Measurements from ENCODE around the gene KCNJ10.

DNA sequence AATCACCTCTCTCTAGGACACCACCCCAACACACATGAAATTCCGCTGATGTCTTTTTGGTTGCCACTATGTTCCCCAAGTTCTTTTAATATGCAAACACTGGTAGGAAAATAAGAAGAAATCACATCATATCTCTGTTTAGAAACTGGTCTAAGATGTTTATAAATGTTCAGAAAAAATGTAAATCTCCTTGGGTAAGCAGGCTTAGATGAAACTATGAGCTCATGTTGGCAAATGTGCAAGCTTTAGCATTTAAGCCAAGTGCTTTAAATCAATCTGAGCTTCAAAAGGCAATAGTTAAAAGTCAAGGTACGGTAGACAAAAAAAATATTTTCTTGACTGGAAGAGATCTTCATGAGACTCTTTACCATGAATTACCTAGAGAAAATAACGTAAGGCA, 90.7 kb downstream of the KCNJ10 start:
- TF ChIP-seq, protein P1, sequence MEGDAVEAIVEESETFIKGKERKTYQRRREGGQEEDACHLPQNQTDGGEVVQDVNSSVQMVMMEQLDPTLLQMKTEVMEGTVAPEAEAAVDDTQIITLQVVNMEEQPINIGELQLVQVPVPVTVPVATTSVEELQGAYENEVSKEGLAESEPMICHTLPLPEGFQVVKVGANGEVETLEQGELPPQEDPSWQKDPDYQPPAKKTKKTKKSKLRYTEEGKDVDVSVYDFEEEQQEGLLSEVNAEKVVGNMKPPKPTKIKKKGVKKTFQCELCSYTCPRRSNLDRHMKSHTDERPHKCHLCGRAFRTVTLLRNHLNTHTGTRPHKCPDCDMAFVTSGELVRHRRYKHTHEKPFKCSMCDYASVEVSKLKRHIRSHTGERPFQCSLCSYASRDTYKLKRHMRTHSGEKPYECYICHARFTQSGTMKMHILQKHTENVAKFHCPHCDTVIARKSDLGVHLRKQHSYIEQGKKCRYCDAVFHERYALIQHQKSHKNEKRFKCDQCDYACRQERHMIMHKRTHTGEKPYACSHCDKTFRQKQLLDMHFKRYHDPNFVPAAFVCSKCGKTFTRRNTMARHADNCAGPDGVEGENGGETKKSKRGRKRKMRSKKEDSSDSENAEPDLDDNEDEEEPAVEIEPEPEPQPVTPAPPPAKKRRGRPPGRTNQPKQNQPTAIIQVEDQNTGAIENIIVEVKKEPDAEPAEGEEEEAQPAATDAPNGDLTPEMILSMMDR (IDR thresholded peaks at IDR 0.05; ENCODE audit: insufficient read depth, low read length, poor library complexity, severe bottlenecking) = no peak
- no peak for TF ChIP-seq EZH2phosphoT487 (conservative IDR thresholded peaks at IDR 0.05; ENCODE audit: low read length)
